GM19099 (cell line): ENCODE measurements around the gene PUS1.

ENCODE experiments used
- POLR2A ChIP-seq: IDR thresholded peaks from 3 replicates; pipeline ENCODE4 v1.6.1; 2011; ENCODE audit warnings: low read depth; ENCODE audit not compliant: insufficient read length; ENCODE audit errors: extremely low read depth

PUS1 gene

DNA sequence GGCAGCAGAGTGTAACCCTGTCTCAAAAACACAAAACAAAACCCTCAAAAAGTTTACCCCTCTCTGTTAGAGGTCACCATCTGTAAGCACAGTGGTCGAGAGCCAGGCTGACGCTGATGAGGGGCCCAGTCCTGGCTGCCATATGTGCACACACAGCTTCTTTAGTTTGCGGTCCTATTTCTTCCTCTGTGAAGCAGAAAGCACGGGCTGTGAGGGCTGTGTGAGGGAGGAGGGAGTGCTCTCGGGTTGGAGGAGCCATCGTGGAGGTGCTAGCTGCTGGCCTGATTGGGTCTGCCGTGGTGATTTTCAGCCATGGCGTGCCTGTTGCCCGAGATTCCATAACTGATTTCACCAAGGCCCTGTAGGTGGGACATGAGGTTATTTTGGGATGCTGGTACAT, 31.2 kb upstream of the PUS1 start:
- no peak for TF ChIP-seq POLR2A

DNA sequence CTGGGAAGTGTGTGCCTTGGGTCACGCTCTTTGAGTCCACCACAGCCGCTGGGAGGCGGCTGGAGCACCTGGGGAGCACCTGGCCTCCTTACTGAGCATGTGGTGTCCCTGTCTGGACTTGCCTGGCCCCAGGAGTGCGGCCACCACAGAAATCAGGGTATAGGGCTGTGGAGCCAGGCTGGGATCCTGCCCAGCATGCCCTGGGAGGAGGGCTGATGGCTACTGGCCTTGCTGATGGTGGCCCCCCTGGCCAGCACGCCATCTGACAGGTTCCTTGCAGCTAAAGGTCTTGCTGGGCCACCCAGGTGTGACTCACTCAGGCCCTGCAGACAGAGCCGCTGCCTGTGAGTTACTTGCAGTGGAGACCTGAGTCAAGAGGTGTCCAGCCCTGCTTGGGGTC, 28.7 kb upstream of the PUS1 start:
- TF ChIP-seq POLR2A, result no peak

DNA sequence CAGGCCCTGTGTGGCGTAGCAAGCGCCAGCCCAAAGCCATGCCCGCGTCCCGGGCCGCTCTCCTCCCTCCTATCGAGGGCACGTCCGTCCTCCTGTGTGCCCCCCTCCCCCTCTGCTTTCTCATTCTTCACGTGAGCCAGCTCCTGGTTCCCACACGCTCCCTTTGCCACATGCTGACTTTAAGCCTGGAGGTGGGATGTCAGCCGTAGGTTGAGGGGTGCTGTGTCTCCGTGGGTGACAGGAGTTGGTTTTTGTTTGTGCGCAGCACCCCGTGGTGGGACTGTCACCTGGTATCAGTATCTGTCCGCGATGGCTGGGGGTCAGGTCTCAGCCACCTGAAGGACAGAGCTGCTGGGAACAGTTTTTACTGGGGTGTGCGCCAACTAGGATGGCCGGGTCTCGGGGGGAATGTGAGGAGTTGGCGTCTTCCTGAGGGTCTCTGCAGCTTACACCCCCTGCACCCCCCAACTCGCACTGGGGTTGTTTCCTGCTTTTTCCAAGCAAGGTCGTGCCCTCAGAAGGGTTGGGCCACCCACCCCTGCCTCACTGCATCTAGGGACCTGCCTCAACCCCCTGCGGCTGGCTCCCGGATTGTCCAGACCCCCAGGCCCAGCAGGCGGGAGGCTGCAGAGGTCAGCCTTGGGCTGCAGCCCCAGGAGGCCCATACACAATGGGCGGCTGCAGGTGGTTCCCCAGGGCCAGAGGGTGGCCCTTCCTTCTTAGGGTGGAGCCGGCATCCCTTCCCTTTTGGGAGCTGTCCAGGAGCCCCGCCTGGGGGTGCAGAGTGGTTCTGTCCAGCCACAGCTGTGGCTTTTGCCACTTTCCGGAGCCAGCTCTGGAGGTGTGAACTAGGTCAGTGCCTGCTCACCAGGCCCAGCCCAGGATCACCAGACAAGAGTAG, 27.4 kb upstream of the PUS1 start:
- TF ChIP-seq POLR2A, result no peak

DNA sequence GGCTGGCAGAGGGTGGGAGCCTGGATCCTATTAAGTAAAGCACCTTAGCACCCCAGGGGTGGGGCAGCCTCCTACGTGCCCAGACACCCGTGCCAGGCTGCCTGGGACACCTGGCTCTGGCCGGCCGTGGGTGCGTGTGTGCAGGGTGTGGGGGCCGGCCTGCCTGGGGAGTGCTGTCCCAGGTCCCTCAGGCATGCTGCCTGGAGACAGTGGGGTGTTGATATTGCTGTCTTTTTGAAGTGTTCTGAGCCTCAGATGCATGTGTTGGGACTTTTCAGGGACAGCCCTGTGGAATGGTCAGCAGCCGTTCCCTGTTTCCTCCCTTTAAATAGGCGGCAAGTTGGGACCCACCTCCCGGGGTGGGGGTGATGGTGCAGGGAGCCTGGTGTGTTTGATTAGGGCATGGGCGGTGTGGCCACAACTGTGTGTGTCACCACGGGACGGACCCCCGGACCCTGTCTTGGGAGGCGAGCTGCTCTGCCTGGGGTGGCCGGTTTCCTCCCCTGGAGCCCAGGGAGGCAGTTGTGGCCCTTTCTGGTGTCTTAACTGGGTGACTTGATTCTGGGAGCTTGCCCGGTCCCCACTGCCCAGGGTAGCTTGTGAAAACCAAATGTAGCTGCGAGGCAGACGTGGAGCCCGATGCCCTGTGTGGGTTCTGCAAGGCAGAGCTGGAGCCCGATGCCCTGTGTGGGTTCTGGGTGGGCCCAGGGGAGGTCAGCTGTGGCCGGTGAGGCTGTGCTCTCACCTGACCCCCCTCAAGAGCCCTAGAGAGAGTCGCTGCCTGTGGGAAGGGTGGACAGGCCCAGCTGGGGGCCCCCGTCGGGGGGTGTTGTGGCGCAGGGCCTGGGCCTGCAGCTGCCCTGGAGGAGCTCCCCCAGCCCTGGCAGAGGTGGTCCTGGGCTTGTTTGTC, 26.5 kb upstream of the PUS1 start:
- TF ChIP-seq POLR2A, result no peak

DNA sequence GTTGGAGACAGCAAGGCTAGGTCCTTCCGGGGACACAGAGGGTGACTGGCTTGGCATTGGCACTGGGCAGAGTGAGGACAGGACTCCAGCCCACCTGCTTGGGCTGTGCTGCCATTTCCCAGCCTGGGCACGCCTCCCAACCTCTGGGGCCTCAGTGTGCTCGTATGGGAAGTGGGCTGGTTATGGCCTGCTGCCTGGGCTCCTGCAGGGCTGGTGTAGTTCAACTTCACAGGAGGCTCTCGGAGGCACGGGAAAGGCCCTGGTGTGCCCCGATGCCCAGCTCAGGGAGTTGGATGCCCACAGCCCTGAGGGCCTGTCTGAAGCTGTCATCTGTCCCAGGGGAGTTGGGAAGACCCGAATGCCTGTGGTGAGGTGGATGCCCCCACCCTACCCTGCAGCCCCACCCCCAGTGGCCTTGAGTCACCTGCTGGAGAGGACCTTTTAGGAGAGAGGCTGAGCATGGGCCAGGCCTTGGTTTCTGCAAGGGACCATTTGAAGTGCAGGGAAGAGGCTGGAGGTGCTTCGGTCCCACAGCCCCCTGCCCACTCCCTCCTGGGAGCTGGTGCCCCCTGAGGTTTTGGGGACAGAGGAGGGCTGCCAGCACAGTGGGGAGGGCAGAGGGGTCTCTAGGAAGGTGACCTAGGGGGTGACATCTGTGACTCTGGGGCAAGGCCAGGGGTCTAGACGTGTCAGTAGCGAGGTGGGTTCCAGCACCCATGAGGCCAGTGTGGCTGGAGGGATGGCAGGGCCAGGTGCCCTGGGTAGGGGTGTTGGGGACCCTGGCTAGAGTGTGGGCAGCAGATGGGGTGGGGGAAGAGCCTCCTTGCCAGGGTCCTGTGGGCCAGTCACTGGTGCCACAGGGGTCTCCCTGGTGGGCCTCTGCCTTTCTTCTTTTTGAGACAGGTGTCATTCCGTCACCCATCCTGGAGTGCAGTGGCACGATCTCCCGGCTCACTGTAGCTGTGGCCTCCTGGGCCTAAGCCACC, 25.5 kb upstream of the PUS1 start:
- TF ChIP-seq POLR2A, result no peak

DNA sequence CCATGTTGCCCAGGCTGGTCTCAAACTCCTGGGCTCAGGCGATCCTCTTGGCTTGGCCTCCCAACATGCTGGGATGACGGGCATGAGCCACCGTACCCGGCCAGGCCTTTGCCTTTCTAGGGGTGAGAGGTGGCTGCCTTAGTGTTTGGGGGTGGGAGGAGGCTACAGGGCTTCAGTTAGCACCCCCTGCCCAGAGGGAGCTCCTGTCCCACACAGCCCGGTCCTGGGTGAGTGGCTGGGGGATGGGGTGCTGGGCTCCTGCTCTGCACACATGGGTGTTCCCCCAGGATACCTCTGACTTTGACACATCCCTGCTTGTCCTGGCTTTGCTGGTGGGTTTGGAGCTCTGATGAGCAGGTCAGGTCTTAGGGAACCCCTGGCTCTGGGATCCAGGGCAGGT, 24.7 kb upstream of the PUS1 start:
- TF ChIP-seq POLR2A, result no peak

DNA sequence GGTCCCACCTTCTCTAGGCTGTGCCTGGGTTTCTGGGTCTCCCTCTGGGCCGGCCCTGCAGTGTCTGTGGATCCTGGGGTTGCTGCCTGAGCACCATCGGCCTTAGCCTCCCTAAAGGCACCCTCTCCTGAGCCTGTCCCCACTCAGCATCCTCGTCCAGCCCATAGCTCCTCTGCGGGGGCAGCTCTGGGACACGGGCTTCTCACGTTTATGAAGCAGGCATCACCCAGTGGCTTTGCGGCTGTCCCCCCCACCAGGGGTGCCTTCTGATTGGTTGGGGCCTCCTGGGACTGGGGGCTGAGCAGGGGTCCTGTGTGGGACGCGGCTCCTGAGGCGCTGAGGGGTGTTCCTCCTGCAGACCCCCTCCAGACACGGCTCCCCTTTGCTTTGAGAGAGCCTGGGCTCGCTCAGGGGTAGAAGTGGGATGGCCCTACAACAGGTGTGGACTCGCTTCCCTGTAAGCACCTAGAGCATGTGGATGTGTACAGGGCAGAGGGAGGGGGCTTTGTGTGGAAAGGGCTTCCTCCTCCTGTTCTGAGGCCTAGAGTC, 23.9 kb upstream of the PUS1 start:
- no peak for TF ChIP-seq POLR2A

DNA sequence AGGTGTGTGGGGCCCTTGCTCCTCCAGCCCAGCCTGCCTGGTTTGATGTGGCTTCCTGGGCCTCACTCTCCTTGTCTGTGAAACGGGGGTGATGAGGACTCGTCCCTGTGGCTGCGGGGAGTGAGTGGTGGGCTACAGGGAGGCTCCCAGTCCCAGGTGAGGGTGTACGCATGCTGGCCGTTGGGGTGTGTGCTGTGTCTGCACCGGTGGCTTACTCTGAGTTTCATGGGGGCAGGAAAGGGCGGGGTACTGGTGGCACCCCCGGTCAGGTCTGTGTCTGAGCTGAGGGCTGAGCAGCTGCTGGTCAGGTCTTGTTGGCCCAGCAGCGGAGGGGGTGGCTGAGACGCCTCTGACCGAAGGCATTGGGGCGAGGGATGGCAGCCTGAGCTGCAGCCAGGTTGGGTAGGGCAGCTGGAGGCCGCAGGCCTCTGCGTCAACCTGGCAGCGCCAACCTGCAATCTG, 23.4 kb upstream of the PUS1 start:
- TF ChIP-seq POLR2A, result no peak

DNA sequence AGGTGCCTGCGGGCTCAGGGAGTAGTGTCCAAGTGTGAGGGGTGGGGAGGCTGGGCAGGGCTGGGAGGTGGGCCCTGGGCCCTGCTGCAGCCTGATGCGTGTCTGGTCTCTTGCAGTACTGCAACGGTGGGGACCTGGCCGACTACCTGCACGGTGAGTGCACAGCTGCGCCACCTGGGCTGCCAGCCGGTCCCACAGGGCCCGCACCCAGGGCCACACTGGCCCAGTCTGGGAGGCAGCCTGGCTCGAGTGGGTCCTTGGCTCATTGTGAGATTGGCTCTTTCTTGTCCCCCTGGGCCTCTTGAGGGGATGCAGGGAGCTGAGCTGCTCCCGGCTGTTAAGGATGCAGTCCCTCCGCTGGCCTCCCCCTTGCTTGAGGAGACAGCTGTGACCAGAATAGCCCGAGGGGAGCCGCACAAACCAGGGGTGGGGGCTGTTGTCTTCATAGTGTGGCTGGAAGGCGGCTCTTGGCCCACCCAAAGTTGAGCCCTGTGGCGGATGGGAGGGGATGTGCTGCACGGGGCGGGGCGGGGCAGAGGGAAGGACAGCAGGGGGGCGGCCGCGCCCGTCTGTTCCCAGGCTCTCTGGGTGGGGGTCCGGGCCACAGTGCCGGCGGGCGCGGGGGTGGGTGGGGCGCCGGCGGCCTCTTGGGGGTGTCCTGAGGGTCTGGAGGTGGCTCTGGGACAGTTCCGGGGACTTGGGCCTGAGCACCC, 21.5 kb upstream of the PUS1 start:
- TF ChIP-seq POLR2A, result no peak

DNA sequence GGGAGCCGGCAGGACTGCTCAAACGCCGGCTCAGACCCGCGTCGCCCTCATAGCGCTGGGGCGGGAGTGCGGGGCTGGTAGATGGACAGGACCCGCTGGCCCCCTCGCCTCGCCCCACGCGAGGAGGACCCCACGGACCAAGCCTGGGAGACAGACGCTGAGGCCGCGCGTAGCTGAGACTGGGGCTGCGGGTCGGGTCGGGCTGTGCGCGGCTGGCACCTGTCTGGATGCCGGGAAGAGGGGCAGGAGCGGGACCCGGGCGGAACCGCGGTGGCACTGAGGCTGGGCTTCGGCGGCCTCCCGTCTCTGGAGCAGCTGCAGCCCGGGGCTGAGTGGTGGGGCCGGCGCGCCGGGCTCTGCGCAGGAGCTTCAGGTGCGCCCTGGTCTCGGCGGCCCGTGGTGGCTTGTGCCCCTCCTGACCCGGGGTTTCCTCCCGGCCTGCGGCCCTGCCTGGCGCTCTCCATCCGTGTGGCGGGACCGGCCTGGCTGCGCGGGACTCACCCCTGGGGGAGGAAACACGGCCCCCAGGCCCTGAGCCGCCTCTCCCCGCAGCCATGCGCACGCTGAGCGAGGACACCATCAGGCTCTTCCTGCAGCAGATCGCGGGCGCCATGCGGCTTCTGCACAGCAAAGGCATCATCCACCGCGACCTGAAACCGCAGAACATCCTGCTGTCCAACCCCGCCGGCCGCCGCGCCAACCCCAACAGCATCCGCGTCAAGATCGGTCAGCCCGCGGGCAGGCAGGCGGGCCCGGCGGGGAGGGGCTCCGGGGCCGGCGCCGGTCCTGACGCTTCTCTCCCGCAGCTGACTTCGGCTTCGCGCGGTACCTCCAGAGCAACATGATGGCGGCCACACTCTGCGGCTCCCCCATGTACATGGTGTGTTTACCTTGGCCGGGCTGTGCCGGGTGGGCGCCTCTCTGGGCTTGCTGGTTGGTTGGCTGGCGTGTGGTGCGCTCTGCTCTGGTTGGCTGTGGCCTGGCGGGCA, 20.7 kb upstream of the PUS1 start:
- TF ChIP-seq POLR2A, result no peak

DNA sequence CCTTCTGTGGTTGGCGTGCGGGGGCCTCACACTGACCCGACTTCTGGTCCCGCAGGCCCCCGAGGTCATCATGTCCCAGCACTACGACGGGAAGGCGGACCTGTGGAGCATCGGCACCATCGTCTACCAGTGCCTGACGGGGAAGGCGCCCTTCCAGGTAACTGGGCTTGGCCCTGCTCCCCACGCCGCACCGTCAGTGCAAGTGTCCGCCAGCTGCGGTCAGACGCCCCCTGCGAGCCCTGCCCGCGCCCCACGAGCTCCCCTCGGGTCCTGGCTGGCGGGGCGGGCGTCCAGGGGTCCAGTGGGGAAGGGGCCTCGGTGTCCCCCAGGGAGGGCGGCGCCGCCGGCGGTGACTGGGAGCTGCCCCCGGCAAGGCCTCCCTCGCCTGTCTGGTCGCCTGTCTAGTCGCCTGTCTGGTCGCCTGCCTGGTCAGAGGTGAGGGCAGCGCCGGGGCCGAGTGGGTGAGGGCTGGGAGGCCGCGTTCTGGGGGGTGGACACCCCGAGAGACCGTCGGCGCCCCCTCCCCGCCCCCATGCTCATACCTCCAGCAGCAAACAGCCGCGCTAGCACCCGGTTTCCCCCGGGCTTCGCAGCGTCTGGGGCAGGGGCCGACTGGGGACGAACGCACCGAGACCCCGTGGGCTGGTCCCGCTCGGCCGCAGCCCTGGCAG, 19.9 kb upstream of the PUS1 start:
- TF ChIP-seq POLR2A, result no peak

DNA sequence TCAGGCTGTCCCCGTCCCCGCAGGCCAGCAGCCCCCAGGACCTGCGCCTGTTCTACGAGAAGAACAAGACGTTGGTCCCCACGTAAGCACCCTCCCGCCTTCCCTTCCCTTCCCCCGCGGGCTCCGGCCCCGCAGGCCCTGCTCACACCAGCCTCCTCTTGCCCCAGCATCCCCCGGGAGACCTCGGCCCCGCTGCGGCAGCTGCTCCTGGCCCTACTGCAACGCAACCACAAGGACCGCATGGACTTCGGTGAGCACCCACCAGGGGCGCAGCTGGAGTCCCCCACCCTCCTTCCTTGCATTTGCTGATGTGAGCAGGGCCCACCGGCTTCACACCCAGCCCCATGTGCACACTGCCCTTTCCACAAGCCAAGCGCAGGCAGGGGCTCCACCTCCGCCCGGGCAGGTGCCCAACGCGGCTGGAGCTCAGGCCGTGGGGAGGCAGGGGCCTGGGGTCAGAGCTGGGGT, 19.3 kb upstream of the PUS1 start:
- no peak for TF ChIP-seq POLR2A
